Inferior parietal cortex (tissue), 1 donor: Measurements from ENCODE around the gene CD9.
"Not testable (repeated sequence)": the region's sequence is repeated elsewhere in the genome, so short reads cannot be mapped to it uniquely, and the experiment has no call there.

Experiments
- DNase-seq: peaks from one replicate; pipeline ENCODE4 v3.0.0-alpha.2; 2016; ENCODE audit errors: extremely low spot score

CD9 gene

GRCh38 chr12:6199531-6200255, 507 bp upstream of the CD9 start:
- no peak for DNase-seq

- no peak for DNase-seq
Measured at GRCh38 chr12:6201213-6201608, 1.0 kb downstream of the CD9 start.

- no peak for DNase-seq
Measured at GRCh38 chr12:6201826-6202225, 1.6 kb downstream of the CD9 start.

- no peak for DNase-seq
Measured at GRCh38 chr12:6202304-6202703, 2.1 kb downstream of the CD9 start.

- DNase-seq: no peak
Measured at GRCh38 chr12:6202846-6203245, 2.6 kb downstream of the CD9 start.

GRCh38 chr12:6203601-6204000, 3.4 kb downstream of the CD9 start:
- DNase-seq: no peak

- DNase-seq: no peak
Measured at GRCh38 chr12:6204533-6205143, 4.4 kb downstream of the CD9 start.

GRCh38 chr12:6205144-6205539, 4.9 kb downstream of the CD9 start:
- no peak for DNase-seq

GRCh38 chr12:6205761-6206160, 5.6 kb downstream of the CD9 start:
- no peak for DNase-seq

GRCh38 chr12:6206327-6206726, 6.1 kb downstream of the CD9 start:
- DNase-seq: no peak

GRCh38 chr12:6207259-6207925, 7.2 kb downstream of the CD9 start:
- no peak for DNase-seq

- no peak for DNase-seq
Measured at GRCh38 chr12:6208130-6208529, 7.9 kb downstream of the CD9 start.

- not testable (repeated sequence) for DNase-seq
Measured at GRCh38 chr12:6209428-6209827, 9.2 kb downstream of the CD9 start.

- DNase-seq: no peak
Measured at GRCh38 chr12:6211421-6211869, 11.2 kb downstream of the CD9 start.

- no peak for DNase-seq
Measured at GRCh38 chr12:6212086-6212485, 11.9 kb downstream of the CD9 start.

GRCh38 chr12:6213969-6214368, 13.8 kb downstream of the CD9 start:
- DNase-seq: no peak

GRCh38 chr12:6214633-6215032, 14.4 kb downstream of the CD9 start:
- DNase-seq: no peak

- no peak for DNase-seq
Measured at GRCh38 chr12:6215120-6215807, 15.1 kb downstream of the CD9 start.

GRCh38 chr12:6215932-6216494, 15.8 kb downstream of the CD9 start:
- no peak for DNase-seq

GRCh38 chr12:6216581-6216980, 16.4 kb downstream of the CD9 start:
- DNase-seq: no peak

- no peak for DNase-seq
Measured at GRCh38 chr12:6218347-6218925, 18.2 kb downstream of the CD9 start.

GRCh38 chr12:6219980-6220379, 19.8 kb downstream of the CD9 start:
- no peak for DNase-seq
